ENCODE measurements around the gene SIRPA.

The SIRPA gene

DNA sequence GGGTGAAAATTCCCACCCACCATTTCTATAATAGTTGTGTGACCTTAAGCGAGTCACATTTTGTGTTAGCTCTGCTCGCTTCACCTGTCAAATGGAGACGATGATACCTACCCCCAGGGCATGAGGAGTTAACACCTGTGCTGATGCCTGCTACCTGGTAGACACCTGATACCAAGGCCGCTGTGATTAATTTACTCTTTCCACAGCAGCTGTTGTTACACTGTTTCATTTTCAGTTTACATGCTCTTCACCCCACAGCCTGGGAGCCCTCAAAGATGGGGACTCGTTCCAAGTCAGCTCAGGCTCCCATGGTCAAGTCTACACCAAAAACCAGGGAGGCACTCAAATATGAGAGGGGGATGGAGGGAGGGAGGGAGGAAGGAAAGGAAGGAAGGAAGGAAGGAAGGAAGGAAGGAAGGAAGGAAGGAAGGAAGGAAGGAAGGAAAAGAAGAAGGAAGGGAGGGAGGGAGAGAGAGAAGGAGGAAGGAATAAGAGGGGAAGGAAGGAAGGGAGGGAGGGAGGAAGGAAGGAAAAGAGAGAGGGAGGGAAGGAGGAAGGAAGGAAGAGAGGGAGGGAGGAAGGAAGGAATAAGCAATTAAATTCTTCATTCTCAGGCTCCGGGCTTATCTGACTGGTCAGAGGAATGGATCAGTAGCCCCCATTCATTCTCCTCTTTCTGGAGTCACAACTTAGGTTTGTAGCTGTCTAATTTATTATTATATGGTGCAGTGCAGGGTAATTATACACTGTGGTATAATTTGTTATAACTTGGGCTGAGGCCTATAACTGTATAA is 57.7 kb downstream of the SIRPA start:
- no peak for DNase-seq

- DNase-seq: no peak
These were observed 58.4 kb downstream of the SIRPA start for GRCh38 chr20:1953621-1954020.

DNA sequence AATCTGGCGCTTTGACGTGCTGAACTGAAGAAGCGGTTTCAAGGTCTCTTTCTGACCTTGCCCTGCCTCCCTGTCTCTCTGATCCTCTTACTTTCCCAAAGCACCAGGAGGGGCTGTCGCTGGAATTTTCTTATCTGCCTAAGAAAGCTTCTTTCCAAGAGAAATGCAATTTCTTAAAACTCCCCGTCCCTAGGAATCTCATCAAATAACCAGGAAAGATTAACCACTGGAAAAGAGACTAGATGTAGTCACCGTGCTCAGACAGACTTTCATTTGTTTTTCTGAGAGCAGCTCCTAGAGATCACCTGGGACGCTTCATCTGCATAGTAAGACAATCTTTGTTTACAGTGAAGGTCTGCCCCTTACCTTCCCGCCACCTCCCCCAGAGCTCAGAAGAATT is 60.0 kb downstream of the SIRPA start:
- no peak for DNase-seq

DNA sequence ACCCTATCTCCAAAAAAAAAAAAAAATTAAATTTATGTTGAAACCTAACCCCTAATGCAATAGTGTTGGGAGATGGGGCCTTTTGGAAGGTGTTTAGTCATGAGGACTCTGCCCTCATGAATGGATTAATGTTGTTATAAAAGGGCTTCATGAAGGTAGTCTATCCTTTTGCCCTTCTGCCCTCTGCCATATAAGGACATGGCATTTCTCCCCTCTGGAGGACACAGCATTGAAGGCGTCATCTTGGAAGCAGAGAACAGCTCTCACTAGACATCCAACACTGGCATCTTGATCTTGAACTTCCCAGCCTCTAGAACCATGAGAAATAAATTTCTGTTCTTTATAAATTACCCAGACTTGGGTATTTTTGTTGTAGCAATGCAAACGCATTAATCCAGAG is 63.2 kb downstream of the SIRPA start:
- no peak for DNase-seq

DNA sequence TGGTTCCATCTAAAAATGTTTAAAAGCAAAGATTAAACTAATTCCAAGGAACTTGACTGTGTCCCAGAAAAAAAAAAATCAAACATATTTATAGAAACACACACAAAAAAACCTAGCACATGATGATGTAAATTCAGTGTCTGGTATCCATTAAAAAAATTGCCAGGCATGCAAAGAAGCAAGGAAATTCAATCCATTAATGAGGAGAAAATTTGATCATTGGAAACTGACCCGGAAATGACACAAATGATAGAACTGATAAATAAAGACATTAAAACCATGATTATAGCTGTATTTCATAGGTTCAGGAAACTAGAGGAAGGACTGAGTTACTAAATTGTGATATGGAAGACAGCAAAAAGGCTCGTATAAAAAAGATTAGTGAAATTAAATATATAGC is 63.9 kb downstream of the SIRPA start:
- DNase-seq: no peak

GRCh38 chr20:1961374-1961773 is 66.2 kb downstream of the SIRPA start:
- DNase-seq: no peak

GRCh38 chr20:1964061-1964460 is 68.9 kb downstream of the SIRPA start:
- DNase-seq: no peak

GRCh38 chr20:1964659-1965405 is 69.6 kb downstream of the SIRPA start:
- no peak for DNase-seq

GRCh38 chr20:1965520-1966351 is 70.5 kb downstream of the SIRPA start:
- peak; percentile 62 for DNase-seq

- DNase-seq: no peak
These were observed 73.8 kb downstream of the SIRPA start for GRCh38 chr20:1968964-1969363.

- no peak for DNase-seq
These were observed 76.8 kb downstream of the SIRPA start for GRCh38 chr20:1971893-1972586.

DNA sequence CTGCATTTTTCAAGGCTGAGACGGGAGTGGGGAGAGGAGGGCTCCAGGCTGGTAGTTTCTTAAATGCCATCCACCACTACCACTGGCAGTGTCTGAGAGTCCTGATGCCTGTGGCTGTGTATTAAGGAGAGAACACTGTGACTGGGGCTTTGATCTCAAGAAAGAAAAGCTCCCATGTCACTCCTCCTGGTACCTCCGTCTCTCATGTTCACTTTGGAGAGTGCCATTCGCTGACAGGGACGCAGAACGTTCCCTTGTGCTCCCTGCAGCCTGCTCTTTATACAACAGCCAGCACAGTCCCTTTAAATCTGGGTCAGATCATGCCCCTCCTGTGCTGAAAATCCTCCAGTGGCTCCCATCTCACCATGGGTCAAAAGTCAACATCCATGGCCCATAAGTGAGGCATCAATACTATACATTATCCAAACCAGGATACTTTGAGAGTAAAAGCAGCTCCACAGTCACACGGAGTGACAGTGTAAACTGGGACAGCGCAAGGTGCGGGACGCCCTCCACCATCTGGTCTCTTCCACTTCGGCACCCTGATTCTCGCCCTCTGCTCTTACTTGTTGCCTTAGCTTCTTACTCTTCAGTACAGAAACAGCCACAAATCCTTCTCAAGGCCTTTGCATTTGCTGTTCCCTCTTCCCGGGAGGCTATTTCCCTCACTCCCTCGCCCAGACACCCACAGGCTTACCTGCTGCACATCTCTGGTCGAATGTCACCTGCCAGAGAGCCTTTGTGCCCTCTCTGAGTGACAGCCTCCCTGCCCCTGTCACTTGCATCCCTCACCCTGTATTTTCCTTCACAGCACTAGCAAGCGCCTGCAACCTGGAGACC is 78.6 kb downstream of the SIRPA start:
- no peak for DNase-seq

DNA sequence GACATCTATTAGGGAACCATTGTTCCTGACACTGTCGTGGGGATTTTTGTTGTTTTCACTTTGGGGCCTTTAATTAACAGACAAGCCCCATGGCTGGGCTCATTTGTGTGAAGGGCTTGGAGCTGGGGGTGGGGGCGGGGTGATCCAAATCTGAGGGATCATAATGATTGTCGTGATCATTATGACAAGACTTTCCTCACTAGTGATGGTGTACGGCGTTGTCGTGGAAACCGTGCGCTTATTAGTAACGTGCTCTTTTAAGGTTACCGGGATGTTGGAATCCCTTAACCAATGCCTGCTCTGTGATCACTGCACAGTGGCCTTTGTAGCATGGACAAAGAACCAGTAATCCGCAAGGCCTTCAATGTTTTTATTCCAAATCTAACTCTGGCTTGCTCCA is 80.1 kb downstream of the SIRPA start:
- DNase-seq: no peak

DNA sequence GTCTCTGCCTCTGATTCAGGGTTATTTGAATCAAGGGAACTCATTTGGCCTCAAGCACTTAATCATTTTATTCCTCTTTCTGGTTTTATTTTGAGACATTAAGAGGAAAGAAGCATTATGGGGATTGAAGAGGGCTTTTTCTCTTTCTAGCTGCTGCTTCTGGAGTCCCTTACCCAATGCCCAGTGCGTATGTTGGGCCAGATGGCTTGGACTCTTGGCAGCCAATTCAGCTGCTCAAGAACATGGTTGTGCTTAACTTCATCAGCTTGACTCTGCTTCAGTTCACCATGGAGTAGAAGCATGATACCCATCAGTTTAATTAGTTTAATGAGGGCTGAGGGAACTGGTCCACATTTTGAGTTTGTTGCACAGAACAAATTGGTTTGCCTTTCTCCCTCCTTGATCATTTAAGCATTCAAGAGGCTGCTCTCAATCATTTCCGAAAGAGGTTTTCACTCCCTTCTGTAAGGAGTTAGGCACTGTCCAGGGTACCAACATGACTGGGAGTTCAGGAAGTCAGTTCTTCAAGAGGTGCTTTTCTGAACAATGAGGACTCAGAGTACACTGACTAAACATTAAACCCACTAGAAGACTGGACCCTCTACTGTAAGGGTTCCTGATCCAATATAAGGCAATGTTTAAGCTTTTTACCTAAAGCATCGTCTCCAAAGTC is 84.0 kb downstream of the SIRPA start:
- no peak for DNase-seq

GRCh38 chr20:1982686-1983085 is 87.5 kb downstream of the SIRPA start:
- DNase-seq: no peak

GRCh38 chr20:1983301-1983700 is 88.1 kb downstream of the SIRPA start:
- DNase-seq: no peak

DNA sequence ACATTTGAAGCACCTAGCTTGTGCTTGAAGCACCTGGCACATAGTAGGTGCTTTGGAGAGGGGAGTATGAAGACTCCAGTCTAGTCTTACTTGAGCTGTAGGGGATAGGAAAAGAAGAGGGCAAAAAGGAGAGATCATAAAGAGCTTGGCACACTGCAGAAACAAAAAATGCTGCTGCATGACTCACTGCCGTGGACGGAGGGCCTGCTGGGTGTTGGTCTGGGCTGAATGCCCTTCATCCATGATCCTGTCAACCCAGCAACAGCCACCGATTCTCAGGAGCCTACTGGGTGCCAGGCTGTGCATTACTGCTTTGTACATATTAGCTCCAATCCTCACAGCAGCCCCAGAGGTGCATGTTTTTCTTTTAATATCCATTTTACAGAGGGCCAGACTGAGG is 92.6 kb downstream of the SIRPA start:
- DNase-seq: no peak

All from CD4-positive, alpha-beta T cell treated with Interleukin-10 for 1 hour (primary cell).